RPMI7951 (cell line): ENCODE data around the gene SLC22A14. TPM values are rescaled to one million over a fixed set of nuclear protein-coding genes. Genes with fewer than 3 reads are reported as not detected.
"Not testable (repeated sequence)": the region's sequence is repeated elsewhere in the genome, so short reads cannot be mapped to it uniquely, and the experiment has no call there.

ENCODE experiments used
- DNase-seq: peaks from one replicate; pipeline ENCODE4 v3.0.0-alpha.2; 2012; ENCODE audit warnings: low read depth
- total RNA-seq: library from RNA; depleted of rRNA; stranded (reverse); fragments of >200 nt; shearing (Covaris generic); gene quantifications from 2 replicates; pipeline ENCODE4 v1.2.3, GENCODE V29; 2014

Gene SLC22A14
- total RNA-seq, 1 experiment from 2014 or later, result 0.12 TPM

GRCh38 chr3:38314112-38314763, 32.1 kb downstream of the SLC22A14 start:
- DNase-seq, result no peak

- DNase-seq, result no peak
Measured at GRCh38 chr3:38314764-38315487, 32.8 kb downstream of the SLC22A14 start.

- no peak for DNase-seq
Measured at GRCh38 chr3:38315488-38316230, 33.6 kb downstream of the SLC22A14 start.

- DNase-seq, result no peak
Measured at GRCh38 chr3:38316356-38317191, 34.5 kb downstream of the SLC22A14 start.

GRCh38 chr3:38317192-38317759, 35.2 kb downstream of the SLC22A14 start:
- DNase-seq, result peak; percentile 52

GRCh38 chr3:38318766-38319671, 36.9 kb downstream of the SLC22A14 start:
- DNase-seq, result no peak

- DNase-seq, result not testable (repeated sequence)
Measured at GRCh38 chr3:38320638-38321037, 38.5 kb downstream of the SLC22A14 start.

- DNase-seq, result no peak
Measured at GRCh38 chr3:38323060-38323459, 41.0 kb downstream of the SLC22A14 start.

GRCh38 chr3:38325256-38325655, 43.2 kb downstream of the SLC22A14 start:
- DNase-seq, result no peak

- DNase-seq, result peak; percentile 96
Measured at GRCh38 chr3:38327335-38328009, 45.4 kb downstream of the SLC22A14 start.

GRCh38 chr3:38331257-38332022, 49.3 kb downstream of the SLC22A14 start:
- no peak for DNase-seq

- DNase-seq, result no peak
Measured at GRCh38 chr3:38332201-38332600, 50.1 kb downstream of the SLC22A14 start.

- peak; percentile 95 for DNase-seq
Measured at GRCh38 chr3:38334142-38335055, 52.3 kb downstream of the SLC22A14 start.

GRCh38 chr3:38335263-38335662, 53.2 kb downstream of the SLC22A14 start:
- no peak for DNase-seq

- no peak for DNase-seq
Measured at GRCh38 chr3:38337703-38338102, 55.6 kb downstream of the SLC22A14 start.

- peak; percentile 35 for DNase-seq
Measured at GRCh38 chr3:38343797-38344594, 61.9 kb downstream of the SLC22A14 start.
